Calu3 (cell line): ENCODE data around the gene GOLIM4. TPM values are rescaled to one million over a fixed set of nuclear protein-coding genes. Genes with fewer than 3 reads are reported as not detected.

Source experiments
- BruUV-seq: library from RNA; stranded (reverse); fragments of 400-500 nt; replicated peaks from 2 replicates; lab custom pipeline; 2021; lab: Mats Ljungman, UMichigan
- CTCF ChIA-PET: fragments of 300-600 bp; sonication (Branson Sonifier 250); formaldehyde crosslinking; loops from one replicate; lab custom pipeline; 2022; ENCODE audit warnings: antibody characterized with exemption; lab: Charles Lee
- DNase-seq: peaks from one replicate; pipeline ENCODE4 v3.0.0; 2022
- H3K27ac Mint-ChIP-seq: one replicate; pipeline ENCODE4 v1.8.0; 2022; ENCODE audit warnings: mixed read lengths; ENCODE audit not compliant: unreplicated experiment
- H3K27me3 Mint-ChIP-seq: one replicate; pipeline ENCODE4 v1.8.0; 2022; ENCODE audit warnings: mixed read lengths; ENCODE audit not compliant: unreplicated experiment
- H3K36me3 Mint-ChIP-seq: one replicate; pipeline ENCODE4 v1.8.0; 2022; ENCODE audit warnings: mild to moderate bottlenecking, moderate library complexity, mixed read lengths; ENCODE audit not compliant: insufficient read depth, unreplicated experiment
- H3K4me1 Mint-ChIP-seq: one replicate; pipeline ENCODE4 v1.8.0; 2022; ENCODE audit warnings: mild to moderate bottlenecking, low read depth, mixed read lengths; ENCODE audit not compliant: unreplicated experiment
- H3K4me3 Mint-ChIP-seq: one replicate; pipeline ENCODE4 v1.8.0; 2022; ENCODE audit warnings: mild to moderate bottlenecking, low read depth, moderate library complexity, mixed read lengths; ENCODE audit not compliant: unreplicated experiment
- H3K9me3 Mint-ChIP-seq: one replicate; pipeline ENCODE4 v1.8.0; 2022; ENCODE audit warnings: low read depth, mixed read lengths; ENCODE audit not compliant: unreplicated experiment
- CTCF ChIP-seq: fragments of 200-600 bp; IDR thresholded peaks from one replicate; pipeline ENCODE4 v1.8.0; 2022; ENCODE audit warnings: antibody characterized with exemption; ENCODE audit not compliant: unreplicated experiment
- intact Hi-C: fragments of 100-400 bp; cut with micrococcal nuclease; formaldehyde crosslinking; loops from one replicate; pipeline ENCODE4 v1.10.0; 2022; ENCODE audit not compliant: unreplicated experiment
- total RNA-seq: library from RNA; stranded (reverse); gene quantifications from 2 replicates; pipeline ENCODE4 v1.2.3, GENCODE V29; 2022

The GOLIM4 gene
- total RNA-seq, 1 experiment from 2014 or later = 53.8 TPM

- intact Hi-C loops = no loop called here
- H3K9me3 Mint-ChIP-seq = no peaks in the 10 kb centered on the region
- no peak for DNase-seq
- no peaks in the 10 kb centered on the region for H3K27me3 Mint-ChIP-seq
- CTCF ChIA-PET = no interaction called here
- no peaks in the 10 kb centered on the region for H3K4me1 Mint-ChIP-seq
- H3K4me3 Mint-ChIP-seq = no peak overlapping the region
- TF ChIP-seq CTCF = no peak
- BruUV-seq = no TSS peak
- no peaks in the 10 kb centered on the region for H3K36me3 Mint-ChIP-seq
- no peak overlapping the region for H3K27ac Mint-ChIP-seq
Observed at GRCh38 chr3:167992381-167992780, 103.3 kb downstream of the GOLIM4 start.

GRCh38 chr3:167991213-167991612, 104.5 kb downstream of the GOLIM4 start:
- intact Hi-C loops = no loop called here
- Mint-ChIP-seq H3K9me3 (no peaks in the 10 kb centered on the region), H3K4me3 (no peak overlapping the region), H3K36me3 (no peaks in the 10 kb centered on the region), H3K27ac (no peak overlapping the region), H3K27me3 (no peaks in the 10 kb centered on the region), H3K4me1 (no peaks in the 10 kb centered on the region)
- CTCF ChIA-PET = no interaction called here
- BruUV-seq = no TSS peak
- TF ChIP-seq CTCF = no peak
- DNase-seq = no peak

- CTCF ChIA-PET = no interaction called here
- Mint-ChIP-seq H3K27me3 (no peaks in the 10 kb centered on the region), H3K9me3 (no peaks in the 10 kb centered on the region), H3K4me1 (no peaks in the 10 kb centered on the region), H3K36me3 (no peaks in the 10 kb centered on the region), H3K27ac (no peak overlapping the region), H3K4me3 (no peak overlapping the region)
- BruUV-seq = no TSS peak
- no peak for DNase-seq
- intact Hi-C loops = no loop called here
- no peak for TF ChIP-seq CTCF
Observed at GRCh38 chr3:167989999-167990398, 105.7 kb downstream of the GOLIM4 start.

GRCh38 chr3:167989066-167989465, 106.7 kb downstream of the GOLIM4 start:
- Mint-ChIP-seq H3K4me1 (no peaks in the 10 kb centered on the region), H3K36me3 (no peaks in the 10 kb centered on the region), H3K4me3 (no peak overlapping the region), H3K27ac (no peak overlapping the region), H3K9me3 (no peaks in the 10 kb centered on the region), H3K27me3 (no peaks in the 10 kb centered on the region)
- no peak for TF ChIP-seq CTCF
- no peak for DNase-seq
- CTCF ChIA-PET = no interaction called here
- intact Hi-C loops = no loop called here
- no TSS peak for BruUV-seq
